MM.1S (cell line): ENCODE results near the gene UQCR10.

ENCODE experiments used
- CTCF ChIP-seq: fragments of 300-600 bp; sonication (generic); IDR thresholded peaks from 2 replicates; pipeline ENCODE4 v1.5.1; 2016; ENCODE audit warnings: antibody characterized with exemption, low read length, mixed read lengths
- EZH2phosphoT487 ChIP-seq: fragments of 300-600 bp; sonication (generic); IDR thresholded peaks from 2 replicates; pipeline ENCODE4 v1.6.1; 2018; ENCODE audit warnings: antibody characterized with exemption, low read length

DNA sequence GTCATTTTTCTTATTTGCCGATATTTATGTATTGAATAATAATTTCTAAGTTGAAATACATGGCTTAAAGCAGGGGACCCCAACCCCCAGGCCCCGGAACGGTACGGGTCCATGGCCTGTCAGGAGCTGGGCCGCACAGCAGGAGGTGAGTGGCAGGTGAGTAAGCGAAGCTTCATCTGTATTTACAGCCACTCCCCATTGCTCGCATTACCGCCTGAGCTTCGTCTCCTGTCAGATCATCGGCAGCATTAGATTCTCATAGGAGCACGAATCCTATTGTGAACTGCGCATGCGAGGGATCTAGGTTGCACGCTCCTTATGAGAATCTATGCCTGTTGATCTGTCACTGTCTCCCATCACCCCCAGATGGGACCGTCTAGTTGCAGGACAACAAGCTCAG is 4.9 kb upstream of the UQCR10 start:
- TF ChIP-seq CTCF (no peak), EZH2phosphoT487 (no peak)
